DMS 273 (cell line): Measurements from ENCODE around the gene CDH4.
A peak's percentile ranks its signal among the peaks of the same experiment; 100 is the strongest.

Source experiments
- DNase-seq: peaks from one replicate; lab custom pipeline; 2025; ENCODE audit not compliant: unreplicated experiment; lab: John Stamatoyannopoulos, UW

The CDH4 gene

GRCh38 chr20:61861054-61861841 is 609.2 kb downstream of the CDH4 start:
- no peak for DNase-seq

- no peak for DNase-seq
Observed at GRCh38 chr20:61861858-61862257, 609.8 kb downstream of the CDH4 start.

GRCh38 chr20:61862881-61863280 is 610.8 kb downstream of the CDH4 start:
- DNase-seq, result no peak

- DNase-seq, result no peak
Observed at GRCh38 chr20:61864481-61864880, 612.4 kb downstream of the CDH4 start.

GRCh38 chr20:61865353-61865752 is 613.3 kb downstream of the CDH4 start:
- DNase-seq, result no peak

- no peak for DNase-seq
Observed at GRCh38 chr20:61866165-61866564, 614.1 kb downstream of the CDH4 start.

GRCh38 chr20:61868006-61868405 is 615.9 kb downstream of the CDH4 start:
- no peak for DNase-seq

- DNase-seq, result no peak
Observed at GRCh38 chr20:61868466-61869090, 616.5 kb downstream of the CDH4 start.

- no peak for DNase-seq
Observed at GRCh38 chr20:61869750-61870507, 617.9 kb downstream of the CDH4 start.

GRCh38 chr20:61871160-61871559 is 619.1 kb downstream of the CDH4 start:
- DNase-seq, result no peak

- DNase-seq, result no peak
Observed at GRCh38 chr20:61871913-61872312, 619.9 kb downstream of the CDH4 start.

- DNase-seq, result no peak
Observed at GRCh38 chr20:61872371-61872900, 620.4 kb downstream of the CDH4 start.

GRCh38 chr20:61873651-61874420 is 621.8 kb downstream of the CDH4 start:
- no peak for DNase-seq

- DNase-seq, result peak; percentile 79
Observed at GRCh38 chr20:61874421-61875068, 622.5 kb downstream of the CDH4 start.

- peak; percentile 17 for DNase-seq
Observed at GRCh38 chr20:61875221-61875885, 623.3 kb downstream of the CDH4 start.

GRCh38 chr20:61875996-61876395 is 623.9 kb downstream of the CDH4 start:
- DNase-seq, result no peak

- no peak for DNase-seq
Observed at GRCh38 chr20:61876952-61877728, 625.1 kb downstream of the CDH4 start.

- DNase-seq, result no peak
Observed at GRCh38 chr20:61877776-61878477, 625.9 kb downstream of the CDH4 start.
